K562 (cell line): Measurements from ENCODE around the gene GJA1. TPM values are rescaled to one million over a fixed set of nuclear protein-coding genes. Genes with fewer than 3 reads are reported as not detected.

Experiments
- ATAC-seq: fragments of 200-7000 bp; cut with Tn5 transposase; 3 replicates; pipeline ENCODE4 v1.9.1; 2020; ENCODE audit warnings: moderate library complexity
- BruUV-seq: library from RNA; stranded (reverse); fragments of 400-500 nt; replicated peaks from 2 replicates; lab custom pipeline; 2021; lab: Mats Ljungman, UMichigan
- CTCF ChIA-PET: fragments of 300-600 bp; formaldehyde crosslinking; extraction: SDS; loops from one replicate; lab custom pipeline; 2021; ENCODE audit warnings: low intra/inter-chr PET ratio; lab: Yijun Ruan, JAX
- POLR2A ChIA-PET: fragments of 300-600, 350-650 bp; sonication (Branson Sonifier 250); formaldehyde crosslinking; extraction: SDS; loops from one replicate; lab custom pipeline; 2021; ENCODE audit warnings: antibody characterized with exemption, inconsistent platforms; lab: Yijun Ruan, JAX
- DNase-seq, 4 experiments: peaks; one replicate each; pipeline versions ENCODE4 v3.0.0 to v3.0.0-alpha.2; 2011 to 2018; ENCODE audit warnings: low spot score in 3 of 4, mixed read lengths in 3 of 4; ENCODE audit errors: extremely low read depth in 1 of 4
- FAIRE-seq: peaks from 2 replicates; lab custom pipeline; 2011; peaks lifted over from hg19 to GRCh38; lab: Jason Lieb, UNC
- H2AFZ ChIP-seq: 2 replicates; pipeline ENCODE4 v1.6.0; 2011; ENCODE audit warnings: low read depth, low read length, control low read depth, inconsistent platforms
- H3K27ac ChIP-seq: fragments of 200-600 bp; 3 replicates; pipeline ENCODE4 v1.8.0; 2011; ENCODE audit warnings: low read depth, mild to moderate bottlenecking, control low read depth, inconsistent platforms, low read length, moderate library complexity, mixed read lengths; ENCODE audit errors: extremely low read depth
- H3K27me3 ChIP-seq, 2 experiments: fragments of 300-600 bp in 1 of 2; 2 replicates in 1 of 2; 3 replicates in 1 of 2; pipeline versions ENCODE4 v1.6.0 to v1.8.0; 2011; ENCODE audit warnings: inconsistent platforms in 2 of 2, low read length in 2 of 2, mild to moderate bottlenecking in 1 of 2, mixed read lengths in 1 of 2, moderate library complexity in 1 of 2; ENCODE audit not compliant: control insufficient read depth in 2 of 2, insufficient read depth in 2 of 2
- H3K36me3 ChIP-seq: fragments of 300-600 bp; 3 replicates; pipeline ENCODE4 v1.8.0; 2011; ENCODE audit warnings: mild to moderate bottlenecking, low read length, inconsistent platforms; ENCODE audit not compliant: control insufficient read depth, insufficient read depth
- H3K4me1 ChIP-seq, 2 experiments: fragments of 200-600 bp in 1 of 2; replicated peaks in 1 of 2; 2 replicates in 1 of 2; 3 replicates in 1 of 2; pipeline versions ENCODE4 v1.5.1 to v1.8.0; 2011; ENCODE audit warnings: inconsistent platforms in 2 of 2, low read length in 2 of 2, mild to moderate bottlenecking in 1 of 2, mixed read lengths in 1 of 2, moderate library complexity in 1 of 2; ENCODE audit not compliant: control insufficient read depth in 2 of 2, insufficient read depth in 2 of 2
- H3K4me2 ChIP-seq: 2 replicates; pipeline ENCODE4 v1.6.1; 2011; ENCODE audit warnings: low read length, control low read depth, inconsistent platforms, mixed read lengths; ENCODE audit not compliant: insufficient read depth
- H3K4me3 ChIP-seq: fragments of 200-600 bp; sonication (generic), shearing (Covaris generic); 2 replicates; pipeline ENCODE4 v1.5.1; 2016; ENCODE audit warnings: control low read depth, inconsistent platforms
- H3K79me2 ChIP-seq: fragments of 200-600 bp; 3 replicates; pipeline ENCODE4 v1.8.0; 2011; ENCODE audit warnings: low read length, inconsistent platforms; ENCODE audit not compliant: control insufficient read depth, insufficient read depth
- H3K9ac ChIP-seq, 2 experiments: 2 replicates each; pipeline versions ENCODE4 v1.6.0 to v1.6.1; 2011; ENCODE audit warnings: low read depth in 2 of 2, low read length in 2 of 2, control low read depth in 1 of 2, inconsistent platforms in 1 of 2, mild to moderate bottlenecking in 1 of 2, mixed read lengths in 1 of 2; ENCODE audit not compliant: insufficient read depth in 1 of 2
- H3K9me1 ChIP-seq: one replicate; pipeline ENCODE4 v1.6.0; 2011; ENCODE audit warnings: inconsistent platforms, mild to moderate bottlenecking, low read length, moderate library complexity; ENCODE audit not compliant: control insufficient read depth, insufficient read depth
- H3K9me3 ChIP-seq: replicated peaks from 2 replicates; pipeline ENCODE4 v1.5.1; 2011; ENCODE audit warnings: low read depth, low read length, inconsistent platforms; ENCODE audit not compliant: control insufficient read depth, insufficient read depth
- H4K20me1 ChIP-seq: replicated peaks from 2 replicates; pipeline ENCODE4 v1.6.1; 2011; ENCODE audit warnings: low read length, inconsistent platforms, mixed read lengths; ENCODE audit not compliant: control insufficient read depth, insufficient read depth
- CCNT2 ChIP-seq: IDR thresholded peaks from 2 replicates; pipeline ENCODE4 v1.6.1; 2011; ENCODE audit warnings: borderline replicate concordance, low read depth, mild to moderate bottlenecking, moderate library complexity, mixed read lengths, low read length; ENCODE audit not compliant: insufficient read length; ENCODE audit errors: extremely low read depth
- FOXK1 ChIP-seq: sonication (generic); formaldehyde crosslinking; IDR thresholded peaks from 2 replicates; pipeline ENCODE4 v1.8.0; 2022; ENCODE audit warnings: missing genetic modification reagents, mild to moderate bottlenecking, borderline replicate concordance
- MITF ChIP-seq: IDR thresholded peaks from 2 replicates; pipeline ENCODE4 v1.6.1; 2014; ENCODE audit warnings: antibody characterized with exemption
- MXI1 ChIP-seq: IDR thresholded peaks from 2 replicates; pipeline ENCODE4 v1.6.1; 2011; ENCODE audit warnings: low read depth, mild to moderate bottlenecking, improper control_type of control experiment, low read length
- MYC ChIP-seq, 2 experiments: fragments of 250-450 bp in 1 of 2; sonication (Bioruptor Pico) in 1 of 2; IDR thresholded peaks; 2 replicates each; pipeline versions ENCODE4 v1.5.1 to v1.6.1; 2012 to 2021; ENCODE audit warnings: low read depth in 2 of 2, borderline replicate concordance in 1 of 2, improper control_type of control experiment in 1 of 2, low read length in 1 of 2, mild to moderate bottlenecking in 1 of 2, moderate library complexity in 1 of 2
- NCOA2 ChIP-seq, 2 experiments: fragments of 450-650 bp; IDR thresholded peaks; 2 replicates each; pipeline ENCODE4 v1.6.1; 2018; ENCODE audit warnings: mild to moderate bottlenecking in 2 of 2, moderate library complexity in 1 of 2; ENCODE audit not compliant: partially characterized antibody in 2 of 2
- POLR2AphosphoS5 ChIP-seq: IDR thresholded peaks from 2 replicates; pipeline ENCODE4 v1.6.1; 2011; ENCODE audit warnings: mild to moderate bottlenecking, low read depth, low read length, moderate library complexity; ENCODE audit not compliant: control insufficient read depth, insufficient read depth
- RFX1 ChIP-seq: fragments of 450-650 bp; IDR thresholded peaks from 2 replicates; pipeline ENCODE4 v1.6.1; 2016; ENCODE audit warnings: mild to moderate bottlenecking, moderate library complexity
- SIX5 ChIP-seq, 2 experiments: IDR thresholded peaks; 2 replicates each; pipeline ENCODE4 v1.6.1; 2011; ENCODE audit warnings: low read length in 2 of 2, borderline replicate concordance in 1 of 2, low read depth in 1 of 2, mild to moderate bottlenecking in 1 of 2, moderate library complexity in 1 of 2; ENCODE audit not compliant: insufficient read depth in 1 of 2
- SMAD2 ChIP-seq: fragments of 150-350 bp; IDR thresholded peaks from 2 replicates; pipeline ENCODE4 v1.6.1; 2014; ENCODE audit warnings: low read depth, mild to moderate bottlenecking, low read length
- SMARCA5 ChIP-seq: fragments of 450-650 bp; IDR thresholded peaks from 2 replicates; pipeline ENCODE4 v1.6.1; 2016
- THAP7 ChIP-seq: fragments of 250-450 bp; sonication (Bioruptor Pico); IDR thresholded peaks from 2 replicates; pipeline ENCODE4 v1.5.0; 2021
- THRA ChIP-seq: fragments of 450-650 bp; IDR thresholded peaks from 2 replicates; pipeline ENCODE4 v1.6.1; 2017; ENCODE audit warnings: mild to moderate bottlenecking, moderate library complexity
- ZNF584 ChIP-seq: fragments of 200-800 bp; sonication (Bioruptor generic); IDR thresholded peaks from 2 replicates; pipeline ENCODE4 v1.6.1; 2016; ENCODE audit warnings: low read depth, mild to moderate bottlenecking, missing genetic modification characterization, missing compliant biosample characterization
- ZNF766 ChIP-seq: fragments of 200-800 bp; sonication (Bioruptor generic); conservative IDR thresholded peaks from 2 replicates; pipeline ENCODE4 v1.6.1; 2016; ENCODE audit warnings: missing genetic modification characterization, missing compliant biosample characterization
- WGBS: fragments of 100-300 bp; shearing (Covaris generic); methylation state at CpG from one replicate; pipeline ENCODE4 v1.1.6; 2016; ENCODE audit warnings: low coverage, mixed read lengths; ENCODE audit not compliant: insufficient coverage; ENCODE audit errors: missing lambda C conversion rate; 5-methylcytosine and 5-hydroxymethylcytosine counted together
- in situ Hi-C: fragments of 300-500 bp; cut with MboI; formaldehyde crosslinking; loops from 4 replicates; pipeline ENCODE4 v1.15.0; 2018; ENCODE audit warnings: inconsistent platforms, mixed read lengths
- intact Hi-C: fragments of 100-400 bp; cut with micrococcal nuclease; formaldehyde crosslinking; loops from 2 replicates; pipeline ENCODE4 v1.14.2; 2022
- polyA plus RNA-seq, 8 experiments: library from polyadenylated mRNA; depleted of rRNA in 4 of 8; stranded (reverse) in 5 of 8; unstranded in 3 of 8; fragments of >200 nt; fragmentation: Nextera tagmentation in 2 of 8; fragmentation: Illumina TruSeq in 1 of 8; extraction: Ambion mirVana in 2 of 8; extraction: Trizol in 1 of 8; gene quantifications; 2 replicates each; pipeline versions ENCODE4 v1.2.1 to v1.2.3, GENCODE V29; 2011 to 2014; ENCODE audit warnings: inconsistent platforms in 1 of 8, missing spikeins in 1 of 8
- total RNA-seq, 7 experiments: library from RNA; depleted of rRNA in 6 of 7; stranded (reverse); fragments of >200 nt in 6 of 7; fragmentation: Illumina TruSeq in 2 of 7; extraction: Trizol in 2 of 7; gene quantifications; 2 replicates each; pipeline versions ENCODE4 v1.2.1 to v1.2.3, GENCODE V29; 2011 to 2021; ENCODE audit warnings: low replicate concordance in 1 of 7

Gene GJA1
- total and polyA plus RNA-seq, 9 of the 15 experiments (the other 6 are each of a cell fraction or from before 2014, with no cell fraction given): 0.04 to 0.58 (median 0.06) TPM; not detected in 4

- TF ChIP-seq RFX1: no peak
- TF ChIP-seq NCOA2 (IDR thresholded peaks at IDR 0.05; ENCODE audit: partially characterized antibody in 2 of 2): no peak
- TF ChIP-seq MYC (IDR thresholded peaks at IDR 0.05; ENCODE audit: low read depth, low read length): no peak
- no peak for TF ChIP-seq MYC (CRISPR knock-in tag; IDR thresholded peaks at IDR 0.05; ENCODE audit: borderline replicate concordance, low read depth)
- TF ChIP-seq THAP7 (CRISPR knock-in tag): no peak
- no peak for TF ChIP-seq MITF
- TF ChIP-seq SMARCA5: no peak
- no peak for TF ChIP-seq ZNF584 (CRISPR knock-in tag)
Measured at GRCh38 chr6:121442576-121442975, 7.1 kb downstream of the GJA1 start (continued).

- FAIRE-seq: no peak
- in situ Hi-C loops: no loop called here
- CTCF ChIA-PET: no interaction called here
- TF ChIP-seq SMAD2 (no peak), ZNF766 (CRISPR knock-in tag) (no peak), CCNT2 (no peak), THRA (no peak), FOXK1 (CRISPR knock-in tag) (no peak), SIX5 (IDR thresholded peaks at IDR 0.05; ENCODE audit: borderline replicate concordance in 1 of 2, insufficient read depth in 1 of 2, low read depth in 1 of 2, low read length in 2 of 2) (no peak), MXI1 (no peak), POLR2AphosphoS5 (no peak)
Measured at GRCh38 chr6:121443971-121444541, 8.6 kb downstream of the GJA1 start.

More at GRCh38 chr6:121443971-121444541, 8.6 kb downstream of the GJA1 start:
- DNase-seq (no peak), ATAC-seq (no peak)
- POLR2A ChIA-PET: interaction anchor here (1.4 kb wide), 1 partner anchor 11 kb away, joined by 3 read pairs; no protein-coding TSS in a partner anchor
- no peak overlapping the region for H3K27ac ChIP-seq
- no peak overlapping the region for H3K4me3 ChIP-seq
- 0% methylated on average over 3 of the region's 3 CpGs for WGBS
- H3K9ac ChIP-seq: no peak overlapping the region
- no TSS peak for BruUV-seq
- no peaks in the 10 kb centered on the region for H3K9me3 ChIP-seq
- H3K9me1 ChIP-seq: no peaks in the 10 kb centered on the region
- H3K4me1 ChIP-seq: no peaks in the 10 kb centered on the region
- H3K36me3 ChIP-seq: no peaks in the 10 kb centered on the region
- no peaks in the 10 kb centered on the region; a peak in 1 of 5 replicates for H3K27me3 ChIP-seq
- H3K79me2 ChIP-seq: no peaks in the 10 kb centered on the region
- H4K20me1 ChIP-seq: no peaks in the 10 kb centered on the region
- intact Hi-C loops: no loop called here
- H3K4me2 ChIP-seq: no peak overlapping the region
- H2AFZ ChIP-seq: no peak overlapping the region
